ENCODE measurements around the gene SPINT1.

Gene SPINT1

DNA sequence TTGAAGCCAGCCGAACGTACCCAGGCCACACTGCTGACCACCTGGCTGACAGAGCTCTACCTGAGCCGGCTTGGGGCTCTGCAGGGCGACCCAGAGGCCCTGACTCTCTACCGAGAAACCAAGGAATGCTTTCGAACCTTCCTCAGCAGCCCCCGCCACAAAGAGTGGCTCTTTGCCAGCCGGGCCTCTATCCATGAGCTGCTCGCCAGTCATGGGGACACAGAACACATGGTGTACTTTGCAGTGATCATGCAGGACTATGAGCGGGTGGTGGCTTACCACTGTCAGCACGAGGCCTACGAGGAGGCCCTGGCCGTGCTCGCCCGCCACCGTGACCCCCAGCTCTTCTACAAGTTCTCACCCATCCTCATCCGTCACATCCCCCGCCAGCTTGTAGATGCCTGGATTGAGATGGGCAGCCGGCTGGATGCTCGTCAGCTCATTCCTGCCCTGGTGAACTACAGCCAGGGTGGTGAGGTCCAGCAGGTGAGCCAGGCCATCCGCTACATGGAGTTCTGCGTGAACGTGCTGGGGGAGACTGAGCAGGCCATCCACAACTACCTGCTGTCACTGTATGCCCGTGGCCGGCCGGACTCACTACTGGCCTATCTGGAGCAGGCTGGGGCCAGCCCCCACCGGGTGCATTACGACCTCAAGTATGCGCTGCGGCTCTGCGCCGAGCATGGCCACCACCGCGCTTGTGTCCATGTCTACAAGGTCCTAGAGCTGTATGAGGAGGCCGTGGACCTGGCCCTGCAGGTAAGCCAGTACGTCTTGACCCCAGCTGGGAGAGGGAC lies 56.6 kb downstream of the SPINT1 start:
- no peak for ATAC-seq (ENCODE audit: low read depth)
- H3K27me3 Mint-ChIP-seq: no peaks in the 10 kb centered on the region
- H3K36me3 Mint-ChIP-seq: peaks cover 19% of the 10 kb centered on the region
- H3K4me3 Mint-ChIP-seq: no peak overlapping the region
- H3K4me1 Mint-ChIP-seq: peaks cover 32% of the 10 kb centered on the region
- H3K27ac Mint-ChIP-seq: peak overlapping the region; percentile 35
- no peaks in the 10 kb centered on the region for H3K9me3 Mint-ChIP-seq
- no peak for DNase-seq (ENCODE audit: low spot score in 2 of 2)

DNA sequence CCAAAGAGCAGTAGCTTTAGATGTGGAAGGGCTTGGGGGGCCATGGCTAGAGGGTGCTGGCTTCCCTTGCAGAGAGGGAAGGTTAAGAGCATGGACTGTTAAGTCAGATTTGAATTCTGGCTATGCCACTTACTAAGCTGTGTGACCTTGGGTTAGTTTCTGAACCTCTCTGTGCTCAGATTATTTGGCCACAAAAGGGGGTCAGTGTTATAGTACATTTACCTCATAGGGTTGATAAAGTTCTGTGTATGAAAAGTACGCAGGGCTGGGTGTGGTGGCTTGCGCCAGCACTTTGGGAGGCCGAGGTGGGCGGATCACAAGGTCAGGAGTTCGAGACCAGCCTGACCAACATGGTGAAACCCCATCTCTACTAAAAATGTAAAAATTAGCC lies 57.2 kb downstream of the SPINT1 start:
- H3K4me1 Mint-ChIP-seq: peaks cover 34% of the 10 kb centered on the region
- H3K4me3 Mint-ChIP-seq: no peak overlapping the region
- DNase-seq (ENCODE audit: low spot score in 2 of 2) (no peak), ATAC-seq (ENCODE audit: low read depth) (no peak)
- peaks cover 19% of the 10 kb centered on the region for H3K36me3 Mint-ChIP-seq
- H3K9me3 Mint-ChIP-seq: no peaks in the 10 kb centered on the region
- H3K27ac Mint-ChIP-seq: peak overlapping the region; percentile 35
- H3K27me3 Mint-ChIP-seq: no peaks in the 10 kb centered on the region

DNA sequence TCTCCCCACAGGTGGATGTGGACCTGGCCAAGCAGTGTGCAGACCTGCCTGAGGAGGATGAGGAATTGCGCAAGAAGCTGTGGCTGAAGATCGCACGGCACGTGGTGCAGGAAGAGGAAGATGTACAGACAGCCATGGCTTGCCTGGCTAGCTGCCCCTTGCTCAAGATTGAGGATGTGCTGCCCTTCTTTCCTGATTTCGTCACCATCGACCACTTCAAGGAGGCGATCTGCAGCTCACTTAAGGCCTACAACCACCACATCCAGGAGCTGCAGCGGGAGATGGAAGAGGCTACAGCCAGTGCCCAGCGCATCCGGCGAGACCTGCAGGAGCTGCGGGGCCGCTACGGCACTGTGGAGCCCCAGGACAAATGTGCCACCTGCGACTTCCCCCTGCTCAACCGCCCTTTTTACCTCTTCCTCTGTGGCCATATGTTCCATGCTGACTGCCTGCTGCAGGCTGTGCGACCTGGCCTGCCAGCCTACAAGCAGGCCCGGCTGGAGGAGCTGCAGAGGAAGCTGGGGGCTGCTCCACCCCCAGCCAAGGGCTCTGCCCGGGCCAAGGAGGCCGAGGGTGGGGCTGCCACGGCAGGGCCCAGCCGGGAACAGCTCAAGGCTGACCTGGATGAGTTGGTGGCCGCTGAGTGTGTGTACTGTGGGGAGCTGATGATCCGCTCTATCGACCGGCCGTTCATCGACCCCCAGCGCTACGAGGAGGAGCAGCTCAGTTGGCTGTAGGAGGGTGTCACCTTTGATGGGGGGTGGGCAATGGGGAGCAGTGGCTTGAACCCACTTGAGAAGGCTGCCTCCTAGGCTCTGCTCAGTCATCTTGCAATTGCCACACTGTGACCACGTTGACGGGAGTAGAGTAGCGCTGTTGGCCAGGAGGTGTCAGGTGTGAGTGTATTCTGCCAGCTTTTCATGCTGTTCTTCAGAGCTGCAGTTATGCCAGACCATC lies 59.0 kb downstream of the SPINT1 start:
- H3K4me1 Mint-ChIP-seq: peaks cover 42% of the 10 kb centered on the region
- no peaks in the 10 kb centered on the region for H3K27me3 Mint-ChIP-seq
- no peaks in the 10 kb centered on the region for H3K9me3 Mint-ChIP-seq
- H3K27ac Mint-ChIP-seq: peak overlapping the region; percentile 85
- ATAC-seq (ENCODE audit: low read depth) (no peak), DNase-seq (ENCODE audit: low spot score in 2 of 2) (no peak)
- H3K4me3 Mint-ChIP-seq: peak overlapping the region; percentile 21
- H3K36me3 Mint-ChIP-seq: peaks cover 19% of the 10 kb centered on the region

DNA sequence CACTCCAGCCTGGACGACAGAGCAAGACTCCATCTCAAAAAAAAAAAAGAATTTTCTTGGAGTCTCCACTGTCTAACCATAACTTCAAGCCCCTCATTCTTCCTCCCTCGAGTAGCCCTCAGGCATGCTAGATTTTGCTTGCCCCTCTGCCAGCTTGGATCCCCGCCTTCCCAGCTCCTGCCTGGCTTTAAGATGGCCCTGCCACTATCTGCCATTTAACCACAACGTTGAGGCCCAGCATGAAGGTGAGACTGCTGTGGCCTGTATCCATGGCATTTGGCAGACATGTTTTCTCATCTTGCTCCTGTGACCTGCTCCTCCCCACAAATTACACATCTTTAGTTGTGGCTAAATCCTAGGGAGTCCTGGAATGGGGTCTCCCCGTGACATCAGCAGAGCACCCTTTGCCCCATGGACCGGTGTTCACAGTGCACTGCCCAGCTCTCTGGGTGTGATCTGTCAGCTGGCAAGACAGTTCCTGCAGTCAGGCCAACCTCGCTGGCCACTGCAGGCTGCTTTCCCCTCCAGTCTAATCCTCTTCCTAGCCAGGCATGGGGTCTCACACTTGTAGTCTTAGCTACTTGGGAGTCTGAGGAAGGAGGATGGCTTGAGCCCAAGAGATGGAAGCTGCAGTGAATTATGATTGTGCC lies 60.8 kb downstream of the SPINT1 start:
- peak overlapping the region; percentile 85 for H3K27ac Mint-ChIP-seq
- H3K4me1 Mint-ChIP-seq: peaks cover 42% of the 10 kb centered on the region
- no peaks in the 10 kb centered on the region for H3K9me3 Mint-ChIP-seq
- ATAC-seq (ENCODE audit: low read depth) (no peak), DNase-seq (ENCODE audit: low spot score in 2 of 2) (no peak)
- H3K27me3 Mint-ChIP-seq: no peaks in the 10 kb centered on the region
- peaks cover 15% of the 10 kb centered on the region for H3K36me3 Mint-ChIP-seq
- H3K4me3 Mint-ChIP-seq: no peak overlapping the region

DNA sequence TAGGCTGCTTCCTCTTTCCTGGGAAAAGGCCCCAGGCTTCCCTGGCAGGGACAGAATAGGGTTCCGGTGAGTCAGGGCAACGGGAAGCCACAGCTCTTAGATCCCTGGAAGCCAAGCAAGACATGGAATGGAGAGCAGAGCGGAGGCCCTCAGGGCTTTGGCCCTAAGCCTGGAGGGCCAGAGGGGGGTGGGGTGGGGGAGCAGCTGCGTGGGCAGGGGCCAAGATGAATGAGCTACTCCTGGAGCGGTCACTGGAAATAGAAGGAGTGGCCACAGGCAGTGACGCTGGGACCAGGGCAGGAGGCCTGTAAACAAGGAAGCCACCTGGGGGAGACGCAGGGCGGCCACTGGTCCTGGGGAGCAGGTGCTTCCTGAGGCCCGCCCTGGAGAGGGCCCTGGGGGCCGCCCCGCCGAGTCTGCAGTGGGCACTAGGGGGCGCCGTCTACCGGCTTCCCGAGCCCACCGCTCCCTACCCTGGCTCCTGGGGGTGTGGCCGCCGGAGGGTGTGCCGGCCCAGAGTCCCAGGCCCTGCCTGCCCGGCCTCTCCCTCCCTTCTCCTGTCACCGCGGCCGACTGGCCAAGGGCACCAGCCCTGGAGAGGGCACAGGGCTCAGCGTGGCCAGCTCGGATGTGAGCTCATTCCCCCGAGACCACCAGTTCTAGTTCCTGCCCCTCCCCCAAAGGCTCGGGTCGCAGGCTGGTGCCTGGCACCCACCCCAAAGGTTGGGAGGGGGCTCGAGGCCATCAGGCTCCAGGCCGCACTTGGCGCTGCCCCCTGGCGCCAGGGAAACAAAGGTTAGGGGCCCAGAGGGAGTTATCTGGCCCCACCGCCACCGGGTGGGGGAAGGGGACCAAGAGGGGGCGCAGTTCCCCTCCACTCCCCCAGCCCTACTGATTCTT lies 62.5 kb downstream of the SPINT1 start:
- H3K4me3 Mint-ChIP-seq: peak overlapping the region; percentile 92
- no peaks in the 10 kb centered on the region for H3K27me3 Mint-ChIP-seq
- peak; percentile 94 to 95 for DNase-seq (ENCODE audit: low spot score in 2 of 2)
- peak overlapping the region; percentile 93 for H3K27ac Mint-ChIP-seq
- peaks cover 9% of the 10 kb centered on the region for H3K36me3 Mint-ChIP-seq
- ATAC-seq (ENCODE audit: low read depth): peak; percentile 81
- H3K9me3 Mint-ChIP-seq: no peaks in the 10 kb centered on the region
- peaks cover 42% of the 10 kb centered on the region for H3K4me1 Mint-ChIP-seq

DNA sequence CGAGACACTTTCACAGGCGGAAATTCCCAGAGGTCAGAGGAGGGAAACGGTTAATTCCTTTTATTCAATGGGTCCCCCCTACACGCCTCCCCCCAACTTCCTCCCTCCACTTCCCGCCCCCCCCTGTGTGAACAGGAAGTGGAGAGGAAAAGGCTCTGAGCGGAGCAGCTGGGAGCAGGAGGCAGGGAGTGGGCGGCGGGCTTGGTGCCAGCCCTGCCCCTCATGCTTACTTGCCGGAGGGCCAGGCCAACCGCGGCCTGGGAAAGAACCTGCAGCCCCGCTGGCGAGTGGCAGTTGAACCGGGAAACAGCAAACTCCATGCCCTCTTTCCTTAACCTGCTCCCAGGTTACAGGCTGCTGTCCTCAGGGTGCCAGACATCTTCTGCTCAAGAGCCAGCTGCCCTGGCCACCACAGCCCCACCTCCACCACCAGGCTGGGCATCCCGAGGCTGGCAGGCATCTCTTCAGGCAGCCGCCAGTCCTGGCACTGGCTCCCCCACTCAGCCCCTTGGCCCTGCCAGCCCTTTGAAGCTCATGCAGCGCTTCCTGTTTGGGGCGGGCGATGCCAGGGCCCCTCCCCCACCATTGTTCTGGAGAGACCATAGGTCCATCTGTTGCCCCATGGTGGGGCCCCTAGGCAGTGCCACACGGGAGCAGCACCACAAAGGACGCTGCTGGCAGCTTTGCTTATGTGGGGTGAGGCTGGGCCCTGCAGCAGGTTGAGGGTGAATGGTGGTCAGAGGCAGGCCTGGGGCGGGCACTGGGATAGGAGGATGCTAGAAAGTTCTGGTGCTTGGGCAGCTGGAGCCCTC lies 63.3 kb downstream of the SPINT1 start:
- H3K4me3 Mint-ChIP-seq: peak overlapping the region; percentile 92
- peak overlapping the region; percentile 93 for H3K27ac Mint-ChIP-seq
- peaks cover 9% of the 10 kb centered on the region for H3K36me3 Mint-ChIP-seq
- H3K9me3 Mint-ChIP-seq: no peaks in the 10 kb centered on the region
- no peaks in the 10 kb centered on the region for H3K27me3 Mint-ChIP-seq
- ATAC-seq (ENCODE audit: low read depth): peak; percentile 21
- peaks cover 42% of the 10 kb centered on the region for H3K4me1 Mint-ChIP-seq
- peak in 1 of 2 donors; percentile 58 for DNase-seq (ENCODE audit: low spot score in 2 of 2)
